K562 (cell line): ENCODE measurements around the gene TMEM187. TPM values are rescaled to one million over a fixed set of nuclear protein-coding genes. Genes with fewer than 3 reads are reported as not detected.

ENCODE experiments used
- CHD7 ChIP-seq: fragments of 200-600 bp; sonication (generic); IDR thresholded peaks from one replicate; pipeline ENCODE4 v1.6.1; 2012; ENCODE audit warnings: mild to moderate bottlenecking, low read depth, low read length, inconsistent platforms
- CTCF ChIP-seq, 3 experiments: IDR thresholded peaks in 2 of 3; conservative IDR thresholded peaks in 1 of 3; 2 replicates each; pipeline ENCODE4 v1.5.1; 2011 to 2012; ENCODE audit warnings: low read length in 3 of 3, mild to moderate bottlenecking in 3 of 3, control low read depth in 2 of 3, improper control_type of control experiment in 1 of 3, inconsistent platforms in 1 of 3, low read depth in 1 of 3, mixed read lengths in 1 of 3, moderate library complexity in 1 of 3; ENCODE audit not compliant: insufficient read depth in 2 of 3
- GATAD2B ChIP-seq: fragments of 450-650 bp; IDR thresholded peaks from 2 replicates; pipeline ENCODE4 v1.6.1; 2017; ENCODE audit warnings: mild to moderate bottlenecking, borderline replicate concordance
- STAG1 ChIP-seq: sonication (generic); formaldehyde crosslinking; IDR thresholded peaks from 2 replicates; pipeline ENCODE4 v1.5.0; 2020; ENCODE audit warnings: missing genetic modification reagents, borderline replicate concordance
- TRIM28 ChIP-seq: fragments of 450-650 bp; IDR thresholded peaks from 2 replicates; pipeline ENCODE4 v1.6.1; 2017
- ZNF184 ChIP-seq: sonication (generic); formaldehyde crosslinking; IDR thresholded peaks from 2 replicates; pipeline ENCODE4 v1.5.0; 2020; ENCODE audit warnings: missing genetic modification reagents
- polyA plus RNA-seq, 8 experiments: library from polyadenylated mRNA; depleted of rRNA in 4 of 8; stranded (reverse) in 5 of 8; unstranded in 3 of 8; fragments of >200 nt; fragmentation: Nextera tagmentation in 2 of 8; fragmentation: Illumina TruSeq in 1 of 8; extraction: Ambion mirVana in 2 of 8; extraction: Trizol in 1 of 8; gene quantifications; 2 replicates each; pipeline versions ENCODE4 v1.2.1 to v1.2.3, GENCODE V29; 2011 to 2014; ENCODE audit warnings: inconsistent platforms in 1 of 8, missing spikeins in 1 of 8
- total RNA-seq, 7 experiments: library from RNA; depleted of rRNA in 6 of 7; stranded (reverse); fragments of >200 nt in 6 of 7; fragmentation: Illumina TruSeq in 2 of 7; extraction: Trizol in 2 of 7; gene quantifications; 2 replicates each; pipeline versions ENCODE4 v1.2.1 to v1.2.3, GENCODE V29; 2011 to 2021; ENCODE audit warnings: low replicate concordance in 1 of 7
- TF ChIP-seq, protein P1 (sequence below): sonication (generic); IDR thresholded peaks from 2 replicates; pipeline ENCODE4 v1.6.1; 2016
- TF ChIP-seq, protein P2 (sequence below): fragments of 250-450 bp; sonication (Bioruptor Pico); IDR thresholded peaks from 2 replicates; pipeline ENCODE4 v1.9.0; 2021; ENCODE audit warnings: mild to moderate bottlenecking, inconsistent platforms

TMEM187 gene
- total and polyA plus RNA-seq, 9 of the 15 experiments (the other 6 are each of a cell fraction or from before 2014, with no cell fraction given), result 0.13 to 6.4 (median 1.6) TPM

DNA sequence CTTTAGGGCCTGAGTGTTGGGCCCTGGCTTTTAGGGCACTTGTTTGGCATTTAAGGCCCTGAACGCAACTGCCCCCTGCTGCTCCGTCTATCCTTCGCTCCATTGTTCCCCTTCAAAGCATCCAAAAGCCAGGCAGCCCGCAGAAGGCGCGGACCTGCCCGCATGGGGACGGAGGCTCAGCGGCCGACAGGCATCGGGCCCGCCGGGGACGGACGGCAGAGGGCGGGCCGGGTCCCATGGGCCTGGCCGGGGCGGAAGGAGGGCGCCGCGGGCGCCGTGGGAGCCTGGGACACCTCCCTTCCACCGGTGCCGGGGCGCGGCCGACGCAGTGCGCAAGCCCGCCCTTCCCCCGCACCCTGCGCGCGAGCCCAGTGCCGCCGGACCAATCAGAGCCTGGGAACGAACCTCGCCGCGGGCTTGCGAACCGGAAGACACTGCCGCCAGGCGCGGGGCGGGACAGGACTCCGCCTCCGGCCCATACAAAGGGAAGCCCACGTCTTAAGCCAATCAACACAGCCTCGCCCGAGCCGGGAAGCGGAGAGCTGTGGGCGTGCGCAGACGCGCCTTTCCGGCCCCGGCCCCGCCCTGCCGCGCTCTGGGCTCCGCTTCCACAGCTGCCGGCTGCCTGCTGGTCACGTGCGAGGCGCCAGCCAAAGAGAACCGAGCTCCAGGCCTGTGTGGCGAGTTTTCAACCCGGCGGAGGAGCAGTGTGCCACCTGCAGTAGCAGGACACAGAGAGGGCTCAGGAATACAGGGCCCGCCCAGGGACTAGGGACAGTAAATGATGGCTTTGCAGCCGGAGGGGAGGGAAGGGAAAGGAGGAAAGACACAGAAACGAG, 44.4 kb upstream of the TMEM187 start (continued):
- TF ChIP-seq CHD7, result peak; percentile 10
- TF ChIP-seq TRIM28, result no peak
- TF ChIP-seq, protein P1, sequence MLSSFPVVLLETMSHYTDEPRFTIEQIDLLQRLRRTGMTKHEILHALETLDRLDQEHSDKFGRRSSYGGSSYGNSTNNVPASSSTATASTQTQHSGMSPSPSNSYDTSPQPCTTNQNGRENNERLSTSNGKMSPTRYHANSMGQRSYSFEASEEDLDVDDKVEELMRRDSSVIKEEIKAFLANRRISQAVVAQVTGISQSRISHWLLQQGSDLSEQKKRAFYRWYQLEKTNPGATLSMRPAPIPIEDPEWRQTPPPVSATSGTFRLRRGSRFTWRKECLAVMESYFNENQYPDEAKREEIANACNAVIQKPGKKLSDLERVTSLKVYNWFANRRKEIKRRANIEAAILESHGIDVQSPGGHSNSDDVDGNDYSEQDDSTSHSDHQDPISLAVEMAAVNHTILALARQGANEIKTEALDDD, result no peak
- TF ChIP-seq GATAD2B, result peak; percentile 76
- TF ChIP-seq STAG1 (CRISPR knock-in tag), result no peak
- TF ChIP-seq, protein P2, sequence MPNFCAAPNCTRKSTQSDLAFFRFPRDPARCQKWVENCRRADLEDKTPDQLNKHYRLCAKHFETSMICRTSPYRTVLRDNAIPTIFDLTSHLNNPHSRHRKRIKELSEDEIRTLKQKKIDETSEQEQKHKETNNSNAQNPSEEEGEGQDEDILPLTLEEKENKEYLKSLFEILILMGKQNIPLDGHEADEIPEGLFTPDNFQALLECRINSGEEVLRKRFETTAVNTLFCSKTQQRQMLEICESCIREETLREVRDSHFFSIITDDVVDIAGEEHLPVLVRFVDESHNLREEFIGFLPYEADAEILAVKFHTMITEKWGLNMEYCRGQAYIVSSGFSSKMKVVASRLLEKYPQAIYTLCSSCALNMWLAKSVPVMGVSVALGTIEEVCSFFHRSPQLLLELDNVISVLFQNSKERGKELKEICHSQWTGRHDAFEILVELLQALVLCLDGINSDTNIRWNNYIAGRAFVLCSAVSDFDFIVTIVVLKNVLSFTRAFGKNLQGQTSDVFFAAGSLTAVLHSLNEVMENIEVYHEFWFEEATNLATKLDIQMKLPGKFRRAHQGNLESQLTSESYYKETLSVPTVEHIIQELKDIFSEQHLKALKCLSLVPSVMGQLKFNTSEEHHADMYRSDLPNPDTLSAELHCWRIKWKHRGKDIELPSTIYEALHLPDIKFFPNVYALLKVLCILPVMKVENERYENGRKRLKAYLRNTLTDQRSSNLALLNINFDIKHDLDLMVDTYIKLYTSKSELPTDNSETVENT (CRISPR knock-in tag), result no peak; the same call in 1 of the 2 replicates
- TF ChIP-seq CTCF (IDR thresholded peaks at IDR 0.05 in 2 of 3, conservative IDR thresholded peaks at IDR 0.05 in 1 of 3; ENCODE audit: insufficient read depth in 2 of 3, low read depth in 1 of 3, low read length in 3 of 3), result peak in 2 of 3 experiments; percentile 33 to 38; a peak in 4 of 6 replicates
- no peak for TF ChIP-seq ZNF184 (CRISPR knock-in tag)
